Measurements from ENCODE around the gene MARCHF10. TPM values are rescaled to one million over a fixed set of nuclear protein-coding genes. Genes with fewer than 3 reads are reported as not detected.

MARCHF10 gene
- total and polyA plus RNA-seq, 9 of the 15 experiments (the other 6 are each of a cell fraction or from before 2014, with no cell fraction given): not detected

- TF ChIP-seq MYBL2 (IDR thresholded peaks at IDR 0.05; ENCODE audit: low read depth) (no peak), MYBL2 (CRISPR knock-in tag; IDR thresholded peaks at IDR 0.05; ENCODE audit: borderline replicate concordance) (no peak), ZNF444 (CRISPR knock-in tag; IDR thresholded peaks at IDR 0.05) (no peak), ZMIZ1 (IDR thresholded peaks at IDR 0.05; ENCODE audit: low read depth in 2 of 2, low read length in 2 of 2) (no peak), HNRNPLL (IDR thresholded peaks at IDR 0.05; ENCODE audit: low read depth, low read length, poor library complexity, severe bottlenecking) (no peak), BRCA1 (IDR thresholded peaks at IDR 0.05) (no peak), BRCA1 (CRISPR knock-in tag; IDR thresholded peaks at IDR 0.05) (no peak), GTF2F1 (IDR thresholded peaks at IDR 0.05; ENCODE audit: low read depth, low read length) (no peak), MLLT1 (IDR thresholded peaks at IDR 0.05) (no peak), ZNF232 (CRISPR knock-in tag; IDR thresholded peaks at IDR 0.05) (no peak), GMEB1 (CRISPR knock-in tag; IDR thresholded peaks at IDR 0.05) (no peak), BACH1 (tag; IDR thresholded peaks at IDR 0.05) (no peak), MBD2 (IDR thresholded peaks at IDR 0.05; ENCODE audit: borderline replicate concordance, low read depth) (no peak), MYC (IDR thresholded peaks at IDR 0.05; ENCODE audit: low read depth, low read length) (no peak), MYC (CRISPR knock-in tag; IDR thresholded peaks at IDR 0.05; ENCODE audit: borderline replicate concordance, low read depth) (no peak)
Observed at GRCh38 chr17:62700964-62701705, 107.0 kb downstream of the MARCHF10 start (continued).

Data from K562 (cell line).